Uterus (tissue), 2 donors: Measurements from ENCODE around the gene RAB18.

Experiments
- CTCF ChIP-seq, 4 experiments: fragments of 200-600 bp in 2 of 4; fragments of 450-650 bp in 2 of 4; sonication (generic) in 2 of 4; IDR thresholded peaks; one replicate each; pipeline ENCODE4 v1.5.1; 2016 to 2019; ENCODE audit warnings: antibody characterized with exemption in 4 of 4, mild to moderate bottlenecking in 2 of 4, moderate library complexity in 1 of 4
- POLR2A ChIP-seq, 2 donors: fragments of 450-650 bp; IDR thresholded peaks; one replicate each; pipeline ENCODE4 v1.6.1; 2016; ENCODE audit warnings: antibody characterized with exemption in 2 of 2, mild to moderate bottlenecking in 1 of 2, moderate library complexity in 1 of 2

- TF ChIP-seq CTCF (IDR thresholded peaks at IDR 0.05) = no peak
- TF ChIP-seq POLR2A (IDR thresholded peaks at IDR 0.05) = no peak
Measured at GRCh38 chr10:27564398-27564797, 60.3 kb downstream of the RAB18 start.
